OCI-LY3 (cell line): Measurements from ENCODE around the gene ATP5IF1.

ENCODE experiments used
- H2AFZ ChIP-seq: fragments of 200-600, 300-600 bp; shearing (Covaris generic); 2 replicates; pipeline ENCODE4 v1.6.0; 2014; ENCODE audit warnings: antibody characterized with exemption, low read depth, low read length
- H3K27ac ChIP-seq: fragments of 200-600, 300-600 bp; sonication (generic); 2 replicates; pipeline ENCODE4 v1.5.1; 2014; ENCODE audit warnings: mild to moderate bottlenecking, low read length, moderate library complexity, mixed read lengths
- H3K27me3 ChIP-seq: fragments of 200-600, 300-600 bp; sonication (generic); 2 replicates; pipeline ENCODE4 v1.6.1; 2014; ENCODE audit warnings: low read depth, low read length, mixed read lengths
- H3K36me3 ChIP-seq: fragments of 200-600, 300-600 bp; sonication (generic); replicated peaks from 2 replicates; pipeline ENCODE3; 2014; ENCODE audit warnings: low read depth, low read length, mixed read lengths
- H3K4me1 ChIP-seq: fragments of 300-600, 200-600 bp; sonication (generic); 2 replicates; pipeline ENCODE4 v1.6.1; 2014; ENCODE audit warnings: low read length, mixed read lengths
- H3K4me2 ChIP-seq: fragments of 200-600, 300-600 bp; sonication (generic); 2 replicates; pipeline ENCODE4 v1.6.1; 2014; ENCODE audit warnings: low read length, mixed read lengths
- H3K4me3 ChIP-seq: fragments of 300-600, 200-600 bp; sonication (generic); 2 replicates; pipeline ENCODE4 v1.5.1; 2014; ENCODE audit warnings: antibody characterized with exemption, mild to moderate bottlenecking, low read length, moderate library complexity
- H3K79me2 ChIP-seq: fragments of 300-600, 200-600 bp; shearing (Covaris generic); 2 replicates; pipeline ENCODE4 v1.6.1; 2014; ENCODE audit warnings: mild to moderate bottlenecking, low read length, mixed read lengths
- H3K9ac ChIP-seq: fragments of 300-600, 200-600 bp; shearing (Covaris generic); 2 replicates; pipeline ENCODE4 v1.6.0; 2014; ENCODE audit warnings: mild to moderate bottlenecking, low read length, moderate library complexity
- H3K9me3 ChIP-seq: fragments of 200-600, 300-600 bp; shearing (Covaris generic); 2 replicates; pipeline ENCODE4 v1.6.1; 2014; ENCODE audit warnings: low read length, mixed read lengths; ENCODE audit not compliant: insufficient read depth
- H4K20me1 ChIP-seq: fragments of 200-600, 300-600 bp; sonication (generic); 2 replicates; pipeline ENCODE4 v1.6.1; 2016; ENCODE audit warnings: low read length, mixed read lengths; ENCODE audit not compliant: insufficient read depth
- CTCF ChIP-seq: fragments of 200-600, 300-600 bp; sonication (generic); IDR thresholded peaks from 2 replicates; pipeline ENCODE4 v1.5.1; 2014; ENCODE audit warnings: antibody characterized with exemption, low read length, low read depth
- EZH2phosphoT487 ChIP-seq: fragments of 200-600 bp; shearing (Covaris generic); IDR thresholded peaks from 2 replicates; pipeline ENCODE4 v1.6.1; 2018; ENCODE audit warnings: antibody characterized with exemption, mixed run types, low read depth

ATP5IF1 gene

GRCh38 chr1:28205243-28205642, 30.7 kb upstream of the ATP5IF1 start:
- no peaks in the 10 kb centered on the region for H3K27me3 ChIP-seq
- no peak overlapping the region for H2AFZ ChIP-seq
- no peak overlapping the region for H3K9ac ChIP-seq
- H3K4me1 ChIP-seq = peaks cover 11% of the 10 kb centered on the region
- H3K4me2 ChIP-seq = no peak overlapping the region
- no peaks in the 10 kb centered on the region for H4K20me1 ChIP-seq
- no peak overlapping the region for H3K27ac ChIP-seq
- H3K4me3 ChIP-seq = no peak overlapping the region
- H3K79me2 ChIP-seq = no peaks in the 10 kb centered on the region
- TF ChIP-seq CTCF = no peak
- TF ChIP-seq EZH2phosphoT487 = no peak
- H3K9me3 ChIP-seq = no peaks in the 10 kb centered on the region
- H3K36me3 ChIP-seq = peaks cover 11% of the 10 kb centered on the region

- no peak overlapping the region for H3K4me2 ChIP-seq
These were observed 27.0 kb upstream of the ATP5IF1 start for GRCh38 chr1:28208818-28209441.

GRCh38 chr1:28209700-28210099, 26.2 kb upstream of the ATP5IF1 start:
- no peaks in the 10 kb centered on the region for H3K9me3 ChIP-seq
- H3K27ac ChIP-seq = no peak overlapping the region
- no peak overlapping the region for H3K4me3 ChIP-seq
- no peaks in the 10 kb centered on the region for H3K27me3 ChIP-seq
- no peak overlapping the region for H2AFZ ChIP-seq
- no peak overlapping the region for H3K4me2 ChIP-seq
- TF ChIP-seq EZH2phosphoT487 = no peak
- TF ChIP-seq CTCF = no peak
- H4K20me1 ChIP-seq = no peaks in the 10 kb centered on the region
- H3K79me2 ChIP-seq = no peaks in the 10 kb centered on the region
- no peak overlapping the region for H3K9ac ChIP-seq
- peaks cover 7% of the 10 kb centered on the region for H3K36me3 ChIP-seq
- no peaks in the 10 kb centered on the region for H3K4me1 ChIP-seq

More at GRCh38 chr1:28208818-28209441, 27.0 kb upstream of the ATP5IF1 start:
- H2AFZ ChIP-seq = no peak overlapping the region
- H3K27me3 ChIP-seq = no peaks in the 10 kb centered on the region
- H3K27ac ChIP-seq = no peak overlapping the region
- no peaks in the 10 kb centered on the region for H4K20me1 ChIP-seq
- no peaks in the 10 kb centered on the region for H3K79me2 ChIP-seq
- H3K9ac ChIP-seq = no peak overlapping the region
- H3K36me3 ChIP-seq = peaks cover 7% of the 10 kb centered on the region
- H3K4me1 ChIP-seq = no peaks in the 10 kb centered on the region
- TF ChIP-seq EZH2phosphoT487 (no peak), CTCF (peak; percentile 76)
- no peaks in the 10 kb centered on the region for H3K9me3 ChIP-seq
- H3K4me3 ChIP-seq = no peak overlapping the region

GRCh38 chr1:28213315-28213714, 22.6 kb upstream of the ATP5IF1 start:
- no peaks in the 10 kb centered on the region for H3K79me2 ChIP-seq
- no peak overlapping the region for H2AFZ ChIP-seq
- H3K9ac ChIP-seq = no peak overlapping the region
- no peak overlapping the region for H3K27ac ChIP-seq
- no peaks in the 10 kb centered on the region for H3K9me3 ChIP-seq
- no peaks in the 10 kb centered on the region for H3K4me1 ChIP-seq
- H4K20me1 ChIP-seq = no peaks in the 10 kb centered on the region
- H3K4me3 ChIP-seq = no peak overlapping the region
- H3K27me3 ChIP-seq = no peaks in the 10 kb centered on the region
- TF ChIP-seq EZH2phosphoT487 = no peak
- no peak for TF ChIP-seq CTCF
- H3K36me3 ChIP-seq = peaks cover 6% of the 10 kb centered on the region
- no peak overlapping the region for H3K4me2 ChIP-seq
